ENCODE results near the gene ARHGEF28. TPM values are rescaled to one million over a fixed set of nuclear protein-coding genes. Genes with fewer than 3 reads are reported as not detected.

ARHGEF28 gene
- total and polyA plus RNA-seq, 9 of the 15 experiments (the other 6 are each of a cell fraction or from before 2014, with no cell fraction given), result 0.27 TPM; not detected in 8

GRCh38 chr5:73985145-73985544 is 359.1 kb downstream of the ARHGEF28 start:
- DNase-seq (ENCODE audit: extremely low read depth in 1 of 4, low spot score in 3 of 4), result peak in 3 of 4 experiments; percentile 6 to 17 (median 14)
- ChIA-PET POLR2A (no interaction called here), CTCF (ENCODE audit: low intra/inter-chr PET ratio) (no interaction called here)
- H3K27me3 ChIP-seq (ENCODE audit: control insufficient read depth in 2 of 2, insufficient read depth in 2 of 2, low read length in 2 of 2), result no peaks in the 10 kb centered on the region
- TF ChIP-seq ZNF785 (CRISPR knock-in tag; IDR thresholded peaks at IDR 0.05), result no peak
- TF ChIP-seq ZNF384 (IDR thresholded peaks at IDR 0.05; ENCODE audit: low read depth, low read length), result no peak
- no peak for TF ChIP-seq NFATC3 (IDR thresholded peaks at IDR 0.05)
- TF ChIP-seq RAD21 (CRISPR knock-in tag; conservative IDR thresholded peaks at IDR 0.05 in 1 of 2, IDR thresholded peaks at IDR 0.05 in 1 of 2), result peak in 1 of 2 experiments; percentile 49; a peak in 2 of 4 replicates
- peak in 2 of 3 experiments; percentile 22 to 26; a peak in 2 of 6 replicates for TF ChIP-seq CTCF (IDR thresholded peaks at IDR 0.05 in 2 of 3, conservative IDR thresholded peaks at IDR 0.05 in 1 of 3; ENCODE audit: insufficient read depth in 2 of 3, low read depth in 1 of 3, low read length in 3 of 3)
- H3K9me3 ChIP-seq (replicated peaks; ENCODE audit: control insufficient read depth, insufficient read depth, low read depth, low read length), result no peaks in the 10 kb centered on the region
- no peaks in the 10 kb centered on the region for H3K4me1 ChIP-seq (replicated peaks in 1 of 2; ENCODE audit: control insufficient read depth in 2 of 2, insufficient read depth in 2 of 2, low read length in 2 of 2)
- H3K27ac ChIP-seq (ENCODE audit: extremely low read depth, low read depth, low read length), result no peak overlapping the region
- intact Hi-C loops (cut with micrococcal nuclease), result no loop called here
- no peaks in the 10 kb centered on the region for H3K9me1 ChIP-seq (ENCODE audit: control insufficient read depth, insufficient read depth, low read length)
- no peak overlapping the region for H2AFZ ChIP-seq (ENCODE audit: low read depth, low read length)
- in situ Hi-C loops (cut with MboI), result no loop called here
- FAIRE-seq, result no peak
- no peaks in the 10 kb centered on the region for H3K36me3 ChIP-seq (ENCODE audit: control insufficient read depth, insufficient read depth, low read length)
- no peaks in the 10 kb centered on the region for H3K79me2 ChIP-seq (ENCODE audit: control insufficient read depth, insufficient read depth, low read length)
- no peak overlapping the region for H3K9ac ChIP-seq (ENCODE audit: insufficient read depth in 1 of 2, low read depth in 2 of 2, low read length in 2 of 2)
- no peak for ATAC-seq
- no peaks in the 10 kb centered on the region for H4K20me1 ChIP-seq (replicated peaks; ENCODE audit: control insufficient read depth, insufficient read depth, low read length)
- WGBS (ENCODE audit: insufficient coverage, low coverage, missing lambda C conversion rate), result 0% methylated on average over 1 of the region's 1 CpG
- no TSS peak for BruUV-seq (replicated peaks)
- no peak overlapping the region for H3K4me3 ChIP-seq
- no peak overlapping the region for H3K4me2 ChIP-seq (ENCODE audit: insufficient read depth, low read length)
